OCI-LY1 (cell line): ENCODE data around the gene TMEM87A.

Experiments used
- H2AFZ ChIP-seq: fragments of 200-600 bp; sonication (generic), shearing (Covaris generic); 2 replicates; pipeline ENCODE4 v1.6.0; 2014; ENCODE audit warnings: antibody characterized with exemption, mild to moderate bottlenecking, low read length
- H3F3A ChIP-seq: fragments of 200-600 bp; sonication (generic), shearing (Covaris generic); 2 replicates; pipeline ENCODE4 v1.6.0; 2014; ENCODE audit warnings: mild to moderate bottlenecking, antibody characterized with exemption, low read length, moderate library complexity; ENCODE audit not compliant: insufficient read depth
- H3K27ac ChIP-seq: fragments of 200-600 bp; sonication (generic); 2 replicates; pipeline ENCODE4 v1.5.1; 2014; ENCODE audit warnings: low read length, mixed run types, mild to moderate bottlenecking, low read depth; ENCODE audit not compliant: poor library complexity, severe bottlenecking
- H3K27me3 ChIP-seq: fragments of 200-600 bp; sonication (generic); 2 replicates; pipeline ENCODE4 v1.6.0; 2014; ENCODE audit warnings: antibody characterized with exemption, mild to moderate bottlenecking, low read length, moderate library complexity; ENCODE audit not compliant: insufficient read depth
- H3K36me3 ChIP-seq: fragments of 200-600 bp; sonication (generic); 2 replicates; pipeline ENCODE4 v1.6.1; 2014; ENCODE audit warnings: mild to moderate bottlenecking, antibody characterized with exemption, low read length, moderate library complexity, mixed read lengths; ENCODE audit not compliant: insufficient read depth
- H3K4me1 ChIP-seq: fragments of 200-600 bp; sonication (generic); 2 replicates; pipeline ENCODE4 v1.5.1; 2014; ENCODE audit warnings: mild to moderate bottlenecking, low read length, moderate library complexity; ENCODE audit not compliant: insufficient read depth, severe bottlenecking
- H3K4me2 ChIP-seq: fragments of 200-600 bp; sonication (generic), shearing (Covaris generic); 2 replicates; pipeline ENCODE4 v1.6.1; 2014; ENCODE audit warnings: low read length
- H3K4me3 ChIP-seq: fragments of 200-600 bp; sonication (generic); 2 replicates; pipeline ENCODE4 v1.5.1; 2014; ENCODE audit warnings: low read length, low read depth, mild to moderate bottlenecking, mixed read lengths; ENCODE audit not compliant: poor library complexity, severe bottlenecking
- H3K79me2 ChIP-seq: fragments of 200-600 bp; shearing (Covaris generic); 2 replicates; pipeline ENCODE4 v1.6.1; 2016; ENCODE audit warnings: mixed run types, low read length, mixed read lengths; ENCODE audit not compliant: insufficient read depth
- H3K9ac ChIP-seq: fragments of 200-600 bp; sonication (generic), shearing (Covaris generic); 2 replicates; pipeline ENCODE4 v1.6.1; 2014; ENCODE audit warnings: mild to moderate bottlenecking, low read length, mixed read lengths
- H3K9me2 ChIP-seq: fragments of 200-600 bp; sonication (generic), shearing (Covaris generic); 2 replicates; pipeline ENCODE4 v1.6.1; 2014; ENCODE audit warnings: low read depth, mild to moderate bottlenecking, low read length, mixed read lengths
- H3K9me3 ChIP-seq: fragments of 200-600 bp; shearing (Covaris generic); 2 replicates; pipeline ENCODE4 v1.6.1; 2014; ENCODE audit warnings: low read length, mixed read lengths
- H4K20me1 ChIP-seq: fragments of 200-600 bp; sonication (generic), shearing (Covaris generic); 2 replicates; pipeline ENCODE4 v1.6.0; 2016; ENCODE audit warnings: mild to moderate bottlenecking, low read length; ENCODE audit not compliant: insufficient read depth
- CTCF ChIP-seq: fragments of 200-600 bp; sonication (generic), shearing (Covaris generic); IDR thresholded peaks from 2 replicates; pipeline ENCODE4 v1.5.1; 2017; ENCODE audit warnings: mild to moderate bottlenecking, antibody characterized with exemption, low read length, moderate library complexity, mixed read lengths
- EZH2 ChIP-seq: fragments of 200-600 bp; sonication (generic), shearing (Covaris generic); IDR thresholded peaks from 2 replicates; pipeline ENCODE4 v1.8.0; 2017; ENCODE audit warnings: borderline replicate concordance, mixed run types, mild to moderate bottlenecking, antibody characterized with exemption, low read length, moderate library complexity, mixed read lengths

The TMEM87A gene

GRCh38 chr15:42190370-42190769 lies 82.9 kb downstream of the TMEM87A start:
- Histone ChIP-seq H3K27me3 (no peaks in the 10 kb centered on the region), H2AFZ (no peak overlapping the region), H3K9ac (no peak overlapping the region), H3K79me2 (no peaks in the 10 kb centered on the region), H4K20me1 (no peaks in the 10 kb centered on the region), H3K9me2 (no peaks in the 10 kb centered on the region), H3K4me2 (no peak overlapping the region), H3K36me3 (peaks cover 76% of the 10 kb centered on the region), H3K4me1 (peaks cover 19% of the 10 kb centered on the region), H3K4me3 (no peak overlapping the region), H3K27ac (no peak overlapping the region), H3K9me3 (peaks cover 2% of the 10 kb centered on the region; the same call in 1 of the 2 replicates), H3F3A (no peaks in the 10 kb centered on the region)
- no peak for TF ChIP-seq EZH2
- no peak for TF ChIP-seq CTCF

- no peaks in the 10 kb centered on the region for H3K79me2 ChIP-seq
- no peaks in the 10 kb centered on the region for H3K27me3 ChIP-seq
- no peak overlapping the region for H2AFZ ChIP-seq
- no peaks in the 10 kb centered on the region for H3K9me3 ChIP-seq
- H4K20me1 ChIP-seq, result no peaks in the 10 kb centered on the region
- H3K4me2 ChIP-seq, result no peak overlapping the region
- H3K9me2 ChIP-seq, result no peaks in the 10 kb centered on the region
- TF ChIP-seq EZH2 (no peak), CTCF (no peak)
- H3K9ac ChIP-seq, result no peak overlapping the region
- H3K4me1 ChIP-seq, result no peaks in the 10 kb centered on the region
- H3F3A ChIP-seq, result no peaks in the 10 kb centered on the region
- H3K36me3 ChIP-seq, result peaks cover 80% of the 10 kb centered on the region
- H3K27ac ChIP-seq, result no peak overlapping the region
- H3K4me3 ChIP-seq, result no peak overlapping the region
Observed at GRCh38 chr15:42185801-42186200, 87.4 kb downstream of the TMEM87A start.

- Histone ChIP-seq H3K9ac (no peak overlapping the region), H3K4me2 (no peak overlapping the region), H3K9me2 (no peaks in the 10 kb centered on the region), H2AFZ (no peak overlapping the region), H3K27me3 (no peaks in the 10 kb centered on the region), H3K9me3 (no peaks in the 10 kb centered on the region), H3K27ac (no peak overlapping the region), H3K79me2 (no peaks in the 10 kb centered on the region), H3F3A (no peaks in the 10 kb centered on the region), H3K36me3 (peaks cover 73% of the 10 kb centered on the region), H3K4me3 (no peak overlapping the region), H3K4me1 (no peaks in the 10 kb centered on the region), H4K20me1 (no peaks in the 10 kb centered on the region)
- TF ChIP-seq CTCF (no peak), EZH2 (no peak)
Observed at GRCh38 chr15:42184736-42185135, 88.5 kb downstream of the TMEM87A start.
